Measurements from ENCODE around the gene LRRC58.
"Not testable (repeated sequence)": the region's sequence is repeated elsewhere in the genome, so short reads cannot be mapped to it uniquely, and the experiment has no call there.

The LRRC58 gene

GRCh38 chr3:120348991-120349854 is at the start of gene LRRC58:
Gene LRRC58, minus strand, starts transcription at chr3:120349354. Its CDS starts 111 bp downstream, at chr3:120349243.
- peak; percentile 90 for DNase-seq

GRCh38 chr3:120396469-120396868 is 47.3 kb upstream of the LRRC58 start:
- DNase-seq, result no peak

GRCh38 chr3:120394347-120394746 is 45.2 kb upstream of the LRRC58 start:
- no peak for DNase-seq

- no peak for DNase-seq
These were observed 44.6 kb upstream of the LRRC58 start for GRCh38 chr3:120393761-120394160.

GRCh38 chr3:120393243-120393642 is 44.1 kb upstream of the LRRC58 start:
- DNase-seq, result no peak

DNA sequence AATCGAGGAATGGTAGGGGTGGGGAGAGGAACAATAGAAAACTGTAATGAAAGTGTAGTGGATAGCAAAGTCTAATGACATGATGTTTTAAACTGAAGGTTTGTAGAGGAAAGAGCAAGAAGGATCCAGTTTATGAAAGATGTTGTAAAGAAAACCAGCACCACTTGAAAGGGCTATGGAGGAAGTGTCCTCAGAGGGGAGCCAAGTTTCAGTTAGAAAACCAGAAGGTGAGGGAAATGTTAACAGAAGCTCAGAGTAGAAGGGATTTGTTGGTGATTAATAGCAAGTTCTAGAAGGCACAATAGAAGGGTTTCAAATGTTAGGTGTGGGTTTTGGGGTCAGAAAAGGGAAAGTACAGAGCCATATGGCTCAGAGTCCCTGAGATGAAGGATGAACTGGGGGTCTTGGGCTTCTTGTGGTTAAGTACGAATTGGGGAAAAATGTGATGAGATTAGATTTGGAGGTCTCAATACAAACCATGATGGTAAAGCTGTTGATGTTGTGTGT is 33.8 kb upstream of the LRRC58 start:
- no peak for DNase-seq

GRCh38 chr3:120381503-120381902 is 32.3 kb upstream of the LRRC58 start:
- no peak for DNase-seq

- DNase-seq, result not testable (repeated sequence)
These were observed 28.8 kb upstream of the LRRC58 start for GRCh38 chr3:120377948-120378347.

GRCh38 chr3:120370463-120370862 is 21.3 kb upstream of the LRRC58 start:
- no peak for DNase-seq

DNA sequence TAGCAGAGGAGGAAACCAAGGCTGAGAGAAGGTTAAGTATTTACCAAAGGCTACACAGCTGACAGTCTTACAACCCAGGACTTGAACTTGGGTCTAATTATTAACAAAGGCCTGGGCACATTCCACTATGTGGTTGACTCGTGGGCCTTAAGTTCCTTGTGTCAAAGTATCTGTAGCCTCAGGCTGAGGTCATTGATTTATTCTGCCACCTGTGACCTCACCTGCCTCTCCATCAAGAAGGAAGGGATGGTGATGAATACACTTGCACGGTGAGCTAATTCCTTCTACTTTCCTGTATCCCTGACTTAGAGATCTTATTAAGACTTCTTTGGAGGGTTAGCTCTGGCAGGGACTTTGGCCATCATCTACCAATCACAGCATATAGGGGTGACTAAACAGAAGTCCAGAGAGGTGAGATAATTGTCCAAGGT is 19.9 kb upstream of the LRRC58 start:
- no peak for DNase-seq

- no peak for DNase-seq
These were observed 19.0 kb upstream of the LRRC58 start for GRCh38 chr3:120368172-120368571.

- no peak for DNase-seq
These were observed 15.7 kb upstream of the LRRC58 start for GRCh38 chr3:120364821-120365220.

DNA sequence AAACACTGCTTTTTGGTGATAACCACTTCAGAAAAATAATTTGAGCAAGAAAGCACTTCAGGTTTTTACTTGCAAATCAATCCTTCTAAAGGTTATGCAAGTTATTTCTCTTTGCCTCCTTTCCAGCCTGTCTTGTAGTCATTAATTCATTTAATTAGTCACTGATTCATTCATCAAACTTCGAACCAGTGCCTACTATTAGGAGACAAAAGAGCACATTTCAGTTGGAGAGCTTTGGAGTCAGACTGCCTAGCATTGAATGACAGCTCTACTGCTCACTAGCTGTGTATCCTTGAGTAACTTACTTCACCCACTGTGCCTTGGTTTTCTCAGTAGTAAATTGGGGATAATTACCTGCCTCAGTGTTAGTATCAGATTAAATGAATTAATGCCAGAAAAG is 14.9 kb upstream of the LRRC58 start:
- DNase-seq, result no peak

GRCh38 chr3:120357807-120358206 is 8.7 kb upstream of the LRRC58 start:
- DNase-seq, result no peak

GRCh38 chr3:120355486-120355885 is 6.3 kb upstream of the LRRC58 start:
- DNase-seq, result no peak

DNA sequence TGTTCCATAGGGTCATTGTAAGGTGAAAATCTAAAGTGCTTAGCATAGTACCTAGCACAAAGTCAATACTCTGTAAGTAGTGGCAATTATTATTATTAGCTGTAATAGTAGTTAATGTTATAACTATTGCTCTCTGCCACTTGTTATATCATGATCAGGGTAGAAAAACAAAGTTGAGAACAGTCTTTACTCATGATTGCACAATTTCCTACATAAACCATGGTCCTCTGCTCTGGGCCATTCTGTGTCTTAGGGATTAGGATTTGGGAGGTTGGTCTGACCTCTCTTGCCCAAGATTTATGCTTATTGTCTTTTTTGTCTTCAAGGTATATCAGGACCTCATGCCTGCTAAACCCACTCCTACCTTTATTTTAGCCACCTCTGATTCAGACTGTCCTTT is 4.3 kb upstream of the LRRC58 start:
- no peak for DNase-seq

- no peak for DNase-seq
These were observed 2.9 kb upstream of the LRRC58 start for GRCh38 chr3:120352017-120352416.

GRCh38 chr3:120350401-120350941 is 1.3 kb upstream of the LRRC58 start:
- no peak for DNase-seq

GRCh38 chr3:120349855-120350125 is 636 bp upstream of the LRRC58 start:
- DNase-seq, result no peak

- DNase-seq, result no peak
These were observed 826 bp downstream of the LRRC58 start for GRCh38 chr3:120348065-120348990.

- no peak for DNase-seq
These were observed 4.8 kb downstream of the LRRC58 start for GRCh38 chr3:120344349-120344748.

DNA sequence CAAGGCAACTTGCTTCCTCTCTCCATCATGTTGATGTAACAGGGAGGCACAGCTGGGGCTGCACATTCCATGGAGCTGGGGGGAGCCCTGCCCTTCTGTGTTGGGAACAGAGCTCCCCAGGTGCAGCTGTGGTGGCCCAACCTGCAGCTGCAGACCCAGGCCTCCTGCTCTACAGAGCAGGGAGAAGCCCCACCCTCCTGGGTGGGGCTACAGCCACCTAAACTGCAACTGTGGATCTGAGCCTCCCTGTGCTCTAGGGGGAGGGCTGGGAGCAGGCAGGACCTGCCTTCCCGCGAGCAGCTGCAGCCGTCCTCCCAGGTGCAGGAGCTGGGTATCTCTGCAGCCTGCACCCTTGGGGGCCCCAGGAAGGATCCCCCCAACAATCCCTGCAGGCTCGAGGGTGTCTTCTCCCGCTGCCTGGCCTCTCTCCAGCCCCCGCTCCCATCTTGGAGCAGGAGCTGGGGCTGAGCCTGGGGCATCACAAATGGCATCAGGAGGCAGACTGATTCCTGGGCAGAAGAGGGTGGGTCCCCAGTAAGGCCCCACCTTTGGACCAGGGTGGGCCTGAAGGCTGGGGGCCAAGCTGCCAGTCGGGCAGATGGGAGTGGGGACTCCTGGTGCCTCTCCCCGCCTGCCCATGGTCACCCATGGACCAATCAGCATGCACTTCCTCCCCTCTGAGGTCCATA is 7.4 kb downstream of the LRRC58 start:
- no peak for DNase-seq

- no peak for DNase-seq
These were observed 9.8 kb downstream of the LRRC58 start for GRCh38 chr3:120339362-120339761.

All from activated T-cell treated with anti-CD3 and anti-CD28 coated beads, Interleukin-2, amount 50 U/mL, for 1 hour (primary cell).